ENCODE measurements around the gene OR8G5. TPM values are rescaled to one million over a fixed set of nuclear protein-coding genes. Genes with fewer than 3 reads are reported as not detected.

The OR8G5 gene
- total and polyA plus RNA-seq, 2 donors (not counting 1 experiment from before 2014, with no cell fraction given), result not detected

- TF ChIP-seq EZH2 (IDR thresholded peaks at IDR 0.05; ENCODE audit: borderline replicate concordance, insufficient read depth, low read depth, low read length, poor library complexity, severe bottlenecking) (no peak), CTCF (IDR thresholded peaks at IDR 0.05) (no peak)
- WGBS (ENCODE audit: insufficient coverage), result 69% methylated on average over 3 of the region's 3 CpGs
- no peak overlapping the region for H2AFZ ChIP-seq (ENCODE audit: insufficient read depth, low read depth, low read length, poor library complexity, severe bottlenecking)
- H3K27ac ChIP-seq (ENCODE audit: low read length in 2 of 2), result no peak overlapping the region
- H3K27ac Mint-ChIP-seq, result no peak overlapping the region
- H3K9ac ChIP-seq (ENCODE audit: low read length), result no peak overlapping the region
- peaks cover 0 to 2% (median 0%) of the 10 kb centered on the region in 4 experiments for H3K27me3 ChIP-seq (replicated peaks in 1 of 4; ENCODE audit: control extremely low read depth in 1 of 4, control insufficient read depth in 3 of 4, insufficient read depth in 4 of 4, low read length in 3 of 4)
- no peaks in the 10 kb centered on the region for H3K4me1 Mint-ChIP-seq
- H3K79me2 ChIP-seq (ENCODE audit: control insufficient read depth, insufficient read depth, low read length), result no peaks in the 10 kb centered on the region
- H3K9me3 Mint-ChIP-seq (ENCODE audit: insufficient read depth), result peaks cover 10% of the 10 kb centered on the region
- intact Hi-C loops (cut with micrococcal nuclease), result no loop called here
- H3K4me3 ChIP-seq (ENCODE audit: control extremely low read depth in 1 of 5, extremely low read depth in 1 of 5, insufficient read depth in 1 of 5, low read depth in 2 of 5, low read length in 4 of 5), result no peak overlapping the region
- no peak overlapping the region for H3K4me2 ChIP-seq (replicated peaks; ENCODE audit: low read depth, low read length, poor library complexity, severe bottlenecking)
- H3K9me3 ChIP-seq (ENCODE audit: control extremely low read depth in 1 of 3, control insufficient read depth in 2 of 3, insufficient read depth in 1 of 3, low read length in 2 of 3), result peaks cover 0 to 9% (median 0%) of the 10 kb centered on the region in 3 donors
- ChIA-PET CTCF (interaction anchor here (1.0 kb wide), 1 partner anchor 206 kb away, joined by 3 read pairs; no protein-coding TSS in a partner anchor), POLR2A (no interaction called here)
- DNase-seq, result no peak
- no peak for ATAC-seq (ENCODE audit: low read depth)
- no peaks in the 10 kb centered on the region for H3K4me1 ChIP-seq (ENCODE audit: control insufficient read depth in 2 of 2, insufficient read depth in 2 of 2, low read length in 2 of 2)
- H3K27me3 Mint-ChIP-seq, result no peaks in the 10 kb centered on the region
- H4K20me1 ChIP-seq (ENCODE audit: control insufficient read depth, insufficient read depth, low read length, poor library complexity, severe bottlenecking), result no peaks in the 10 kb centered on the region
- no peaks in the 10 kb centered on the region for H3K36me3 ChIP-seq (replicated peaks in 1 of 2; ENCODE audit: control extremely low read depth in 1 of 2, control insufficient read depth in 1 of 2, extremely low read depth in 1 of 2, insufficient read depth in 2 of 2, low read length in 1 of 2)
- no peak overlapping the region for H3K4me3 Mint-ChIP-seq
These were observed 21.6 kb downstream of the OR8G5 start for GRCh38 chr11:124277804-124278203.

GRCh38 chr11:124278261-124278660, 22.1 kb downstream of the OR8G5 start:
- no peak for DNase-seq

More at GRCh38 chr11:124278261-124278660, 22.1 kb downstream of the OR8G5 start:
- Mint-ChIP-seq H3K4me1 (no peaks in the 10 kb centered on the region), H3K9me3 (ENCODE audit: insufficient read depth) (peaks cover 11% of the 10 kb centered on the region), H3K4me3 (no peak overlapping the region), H3K27ac (no peak overlapping the region), H3K27me3 (no peaks in the 10 kb centered on the region)
- Histone ChIP-seq H2AFZ (ENCODE audit: insufficient read depth, low read depth, low read length, poor library complexity, severe bottlenecking) (no peak overlapping the region), H3K27ac (ENCODE audit: low read length in 2 of 2) (no peak overlapping the region), H3K4me2 (replicated peaks; ENCODE audit: low read depth, low read length, poor library complexity, severe bottlenecking) (no peak overlapping the region), H3K9me3 (ENCODE audit: control extremely low read depth in 1 of 3, control insufficient read depth in 2 of 3, insufficient read depth in 1 of 3, low read length in 2 of 3) (peaks cover 0 to 9% (median 0%) of the 10 kb centered on the region in 3 donors), H3K4me3 (ENCODE audit: control extremely low read depth in 1 of 5, extremely low read depth in 1 of 5, insufficient read depth in 1 of 5, low read depth in 2 of 5, low read length in 4 of 5) (no peak overlapping the region), H3K9ac (ENCODE audit: low read length) (no peak overlapping the region), H3K36me3 (replicated peaks in 1 of 2; ENCODE audit: control extremely low read depth in 1 of 2, control insufficient read depth in 1 of 2, extremely low read depth in 1 of 2, insufficient read depth in 2 of 2, low read length in 1 of 2) (no peaks in the 10 kb centered on the region), H3K79me2 (ENCODE audit: control insufficient read depth, insufficient read depth, low read length) (no peaks in the 10 kb centered on the region), H4K20me1 (ENCODE audit: control insufficient read depth, insufficient read depth, low read length, poor library complexity, severe bottlenecking) (no peaks in the 10 kb centered on the region), H3K4me1 (ENCODE audit: control insufficient read depth in 2 of 2, insufficient read depth in 2 of 2, low read length in 2 of 2) (no peaks in the 10 kb centered on the region), H3K27me3 (replicated peaks in 1 of 4; ENCODE audit: control extremely low read depth in 1 of 4, control insufficient read depth in 3 of 4, insufficient read depth in 4 of 4, low read length in 3 of 4) (peaks cover 0 to 2% (median 0%) of the 10 kb centered on the region in 4 experiments)
- TF ChIP-seq CTCF (IDR thresholded peaks at IDR 0.05) (no peak), EZH2 (IDR thresholded peaks at IDR 0.05; ENCODE audit: borderline replicate concordance, insufficient read depth, low read depth, low read length, poor library complexity, severe bottlenecking) (no peak)
- no CpG with 5 or more reads among the region's 2 CpGs for WGBS (ENCODE audit: insufficient coverage)
- intact Hi-C loops (cut with micrococcal nuclease), result no loop called here
- no peak for ATAC-seq (ENCODE audit: low read depth)
- ChIA-PET CTCF (interaction anchor here (1.0 kb wide), 1 partner anchor 207 kb away, joined by 3 read pairs; no protein-coding TSS in a partner anchor), POLR2A (no interaction called here)

Data from B cell (primary cell).